Keratinocyte (primary cell): ENCODE data around the gene KCNT2.

ENCODE experiments used
- EZH2 ChIP-seq: IDR thresholded peaks from one replicate; pipeline ENCODE4 v1.6.1; 2012; ENCODE audit warnings: inconsistent platforms, mild to moderate bottlenecking, low read length, moderate library complexity
- TF ChIP-seq, protein P1 (sequence below), 3 experiments: IDR thresholded peaks in 1 of 3; conservative IDR thresholded peaks in 1 of 3; optimal IDR thresholded peaks in 1 of 3; 2 replicates in 2 of 3; 3 replicates in 1 of 3; pipeline versions ENCODE3 to v1.5.1; 2011; ENCODE audit warnings: low read length in 3 of 3, mild to moderate bottlenecking in 3 of 3, moderate library complexity in 2 of 3, control low read depth in 1 of 3, inconsistent platforms in 1 of 3; ENCODE audit not compliant: insufficient read depth in 2 of 3; ENCODE audit errors: extremely low read depth in 1 of 3

GRCh38 chr1:196515904-196516303 lies 92.3 kb downstream of the KCNT2 start:
- TF ChIP-seq, protein P1, sequence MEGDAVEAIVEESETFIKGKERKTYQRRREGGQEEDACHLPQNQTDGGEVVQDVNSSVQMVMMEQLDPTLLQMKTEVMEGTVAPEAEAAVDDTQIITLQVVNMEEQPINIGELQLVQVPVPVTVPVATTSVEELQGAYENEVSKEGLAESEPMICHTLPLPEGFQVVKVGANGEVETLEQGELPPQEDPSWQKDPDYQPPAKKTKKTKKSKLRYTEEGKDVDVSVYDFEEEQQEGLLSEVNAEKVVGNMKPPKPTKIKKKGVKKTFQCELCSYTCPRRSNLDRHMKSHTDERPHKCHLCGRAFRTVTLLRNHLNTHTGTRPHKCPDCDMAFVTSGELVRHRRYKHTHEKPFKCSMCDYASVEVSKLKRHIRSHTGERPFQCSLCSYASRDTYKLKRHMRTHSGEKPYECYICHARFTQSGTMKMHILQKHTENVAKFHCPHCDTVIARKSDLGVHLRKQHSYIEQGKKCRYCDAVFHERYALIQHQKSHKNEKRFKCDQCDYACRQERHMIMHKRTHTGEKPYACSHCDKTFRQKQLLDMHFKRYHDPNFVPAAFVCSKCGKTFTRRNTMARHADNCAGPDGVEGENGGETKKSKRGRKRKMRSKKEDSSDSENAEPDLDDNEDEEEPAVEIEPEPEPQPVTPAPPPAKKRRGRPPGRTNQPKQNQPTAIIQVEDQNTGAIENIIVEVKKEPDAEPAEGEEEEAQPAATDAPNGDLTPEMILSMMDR (optimal IDR thresholded peaks at IDR 0.05 in 1 of 3, IDR thresholded peaks at IDR 0.05 in 1 of 3, conservative IDR thresholded peaks at IDR 0.05 in 1 of 3; ENCODE audit: extremely low read depth in 1 of 3, insufficient read depth in 2 of 3, low read length in 3 of 3): no peak
- TF ChIP-seq EZH2: no peak
